ENCODE measurements around the gene ANK2.

The ANK2 gene

DNA sequence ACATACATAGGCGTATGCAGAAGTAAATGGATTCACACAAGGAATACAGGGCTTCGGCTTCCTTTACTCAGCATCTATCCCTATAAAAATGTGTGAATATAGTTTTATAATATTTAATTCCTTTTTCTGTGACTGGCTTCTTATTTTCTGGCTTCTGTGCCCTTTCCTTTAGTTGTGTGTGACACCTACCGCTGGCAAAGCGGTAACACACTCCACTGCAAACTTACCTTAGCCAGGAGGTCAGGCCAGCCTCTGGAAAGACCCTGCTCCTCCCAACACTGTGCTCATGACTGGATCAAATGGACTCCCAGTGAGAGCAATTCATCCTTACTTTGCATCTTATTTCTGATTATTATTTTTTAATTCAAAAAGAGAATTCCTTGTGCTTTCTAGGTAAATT, 244.2 kb downstream of the ANK2 start:
- no peaks in the 10 kb centered on the region for H3K27me3 Mint-ChIP-seq (ENCODE audit: low read depth)
- peak overlapping the region; percentile 19 to 78 (median 71) for H3K4me3 Mint-ChIP-seq
- H3K36me3 Mint-ChIP-seq (ENCODE audit: low read depth) = no peaks in the 10 kb centered on the region
- TF ChIP-seq, protein P1, sequence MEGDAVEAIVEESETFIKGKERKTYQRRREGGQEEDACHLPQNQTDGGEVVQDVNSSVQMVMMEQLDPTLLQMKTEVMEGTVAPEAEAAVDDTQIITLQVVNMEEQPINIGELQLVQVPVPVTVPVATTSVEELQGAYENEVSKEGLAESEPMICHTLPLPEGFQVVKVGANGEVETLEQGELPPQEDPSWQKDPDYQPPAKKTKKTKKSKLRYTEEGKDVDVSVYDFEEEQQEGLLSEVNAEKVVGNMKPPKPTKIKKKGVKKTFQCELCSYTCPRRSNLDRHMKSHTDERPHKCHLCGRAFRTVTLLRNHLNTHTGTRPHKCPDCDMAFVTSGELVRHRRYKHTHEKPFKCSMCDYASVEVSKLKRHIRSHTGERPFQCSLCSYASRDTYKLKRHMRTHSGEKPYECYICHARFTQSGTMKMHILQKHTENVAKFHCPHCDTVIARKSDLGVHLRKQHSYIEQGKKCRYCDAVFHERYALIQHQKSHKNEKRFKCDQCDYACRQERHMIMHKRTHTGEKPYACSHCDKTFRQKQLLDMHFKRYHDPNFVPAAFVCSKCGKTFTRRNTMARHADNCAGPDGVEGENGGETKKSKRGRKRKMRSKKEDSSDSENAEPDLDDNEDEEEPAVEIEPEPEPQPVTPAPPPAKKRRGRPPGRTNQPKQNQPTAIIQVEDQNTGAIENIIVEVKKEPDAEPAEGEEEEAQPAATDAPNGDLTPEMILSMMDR (IDR thresholded peaks at IDR 0.05; ENCODE audit: unreplicated experiment in 3 of 3) = peak; percentile 16 to 40 (median 25)
- no peaks in the 10 kb centered on the region for H3K9me3 Mint-ChIP-seq
- H3K4me1 Mint-ChIP-seq = peaks cover 54% of the 10 kb centered on the region
- peak overlapping the region; percentile 92 to 98 (median 95) for H3K27ac Mint-ChIP-seq

GRCh38 chr4:113294908-113295307, 245.5 kb downstream of the ANK2 start:
- Mint-ChIP-seq H3K9me3 (no peaks in the 10 kb centered on the region), H3K27ac (peak overlapping the region; percentile 10 to 98 (median 95)), H3K36me3 (ENCODE audit: low read depth) (no peaks in the 10 kb centered on the region), H3K4me3 (peak overlapping the region in 2 of 3 experiments; percentile 17 to 43), H3K4me1 (peaks cover 50% of the 10 kb centered on the region), H3K27me3 (ENCODE audit: low read depth) (no peaks in the 10 kb centered on the region)
- TF ChIP-seq, protein P1 (IDR thresholded peaks at IDR 0.05; ENCODE audit: unreplicated experiment in 3 of 3) = no peak

DNA sequence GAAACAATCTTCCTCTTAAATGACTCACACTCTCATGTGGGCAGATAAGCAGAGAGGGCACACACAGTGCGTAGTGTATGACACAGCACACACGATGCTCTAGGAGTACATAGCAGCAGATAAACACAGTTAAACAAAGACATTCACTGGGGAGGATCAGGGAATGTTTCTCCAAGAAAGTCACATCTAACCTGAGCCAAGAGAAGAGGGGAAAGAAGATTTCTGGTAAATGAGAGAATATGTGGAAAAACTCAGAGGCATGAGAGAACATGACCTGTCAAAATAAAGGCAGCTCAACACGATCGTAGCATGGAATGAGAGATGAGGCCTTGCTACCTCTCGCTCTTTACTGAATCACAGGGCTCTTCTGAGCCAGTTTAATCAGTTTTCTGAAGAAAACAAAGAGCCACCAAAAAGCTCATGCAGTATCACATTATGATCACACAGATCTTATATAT, 251.0 kb downstream of the ANK2 start:
- Mint-ChIP-seq H3K4me3 (no peak overlapping the region), H3K36me3 (ENCODE audit: low read depth) (no peaks in the 10 kb centered on the region), H3K27me3 (ENCODE audit: low read depth) (no peaks in the 10 kb centered on the region), H3K27ac (peak overlapping the region in 2 of 3 experiments; percentile 42 to 60), H3K4me1 (peaks cover 25% of the 10 kb centered on the region), H3K9me3 (no peaks in the 10 kb centered on the region)
- TF ChIP-seq, protein P1 (IDR thresholded peaks at IDR 0.05; ENCODE audit: unreplicated experiment in 3 of 3) = no peak

DNA sequence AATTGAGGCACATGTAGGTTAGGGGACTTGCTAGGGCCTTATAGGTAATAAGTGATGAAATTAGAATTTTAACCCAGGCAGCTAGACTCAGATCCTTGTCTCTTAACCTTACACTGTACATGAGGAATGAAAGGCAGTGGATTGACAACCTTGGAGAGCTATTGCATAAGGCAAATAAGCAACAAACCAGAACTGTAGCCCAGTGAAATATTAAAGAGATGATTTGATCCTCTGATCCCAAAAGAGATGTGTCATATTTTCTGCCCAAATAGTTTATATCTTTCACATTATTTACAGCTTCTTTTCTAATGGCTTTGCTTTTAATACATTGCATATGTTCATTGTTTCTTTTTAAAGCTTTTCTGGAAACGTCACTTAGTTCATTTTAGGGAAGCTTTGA, 252.6 kb downstream of the ANK2 start:
- Mint-ChIP-seq H3K27ac (peak overlapping the region in 1 of 3 experiments; percentile 21), H3K4me1 (peaks cover 21% of the 10 kb centered on the region), H3K27me3 (ENCODE audit: low read depth) (no peaks in the 10 kb centered on the region), H3K36me3 (ENCODE audit: low read depth) (no peaks in the 10 kb centered on the region), H3K4me3 (no peak overlapping the region), H3K9me3 (no peaks in the 10 kb centered on the region)
- TF ChIP-seq, protein P1 (IDR thresholded peaks at IDR 0.05; ENCODE audit: unreplicated experiment in 3 of 3) = no peak

GRCh38 chr4:113303315-113303714, 253.9 kb downstream of the ANK2 start:
- H3K4me3 Mint-ChIP-seq = no peak overlapping the region
- no peaks in the 10 kb centered on the region for H3K27me3 Mint-ChIP-seq (ENCODE audit: low read depth)
- no peaks in the 10 kb centered on the region for H3K9me3 Mint-ChIP-seq
- peaks cover 21% of the 10 kb centered on the region for H3K4me1 Mint-ChIP-seq
- no peaks in the 10 kb centered on the region for H3K36me3 Mint-ChIP-seq (ENCODE audit: low read depth)
- TF ChIP-seq, protein P1 (IDR thresholded peaks at IDR 0.05; ENCODE audit: unreplicated experiment in 3 of 3) = no peak
- no peak overlapping the region for H3K27ac Mint-ChIP-seq

GRCh38 chr4:113311047-113311446, 261.6 kb downstream of the ANK2 start:
- Mint-ChIP-seq H3K9me3 (no peaks in the 10 kb centered on the region), H3K27ac (no peak overlapping the region), H3K4me3 (no peak overlapping the region), H3K36me3 (ENCODE audit: low read depth) (peaks cover 11% of the 10 kb centered on the region), H3K27me3 (ENCODE audit: low read depth) (no peaks in the 10 kb centered on the region), H3K4me1 (no peaks in the 10 kb centered on the region)
- TF ChIP-seq, protein P1 (IDR thresholded peaks at IDR 0.05; ENCODE audit: unreplicated experiment in 3 of 3) = no peak
